Astrocyte (in vitro differentiated cells and primary cell): ENCODE data around the gene PJA1. TPM values are rescaled to one million over a fixed set of nuclear protein-coding genes. Genes with fewer than 3 reads are reported as not detected.

Experiments
- DNase-seq: peaks from one replicate; pipeline ENCODE4 v3.0.0-alpha.2; 2010; ENCODE audit warnings: low read depth
- FAIRE-seq: peaks from 2 replicates; lab custom pipeline; 2011; peaks lifted over from hg19 to GRCh38; lab: Jason Lieb, UNC
- H2AFZ ChIP-seq: 2 replicates; pipeline ENCODE4 v1.6.0; 2012; ENCODE audit warnings: low read depth, low read length, inconsistent platforms
- H3K27ac ChIP-seq: 2 replicates; pipeline ENCODE4 v1.5.1; 2011; ENCODE audit warnings: low read depth, low read length, inconsistent platforms
- H3K27me3 ChIP-seq: 2 replicates; pipeline ENCODE4 v1.6.0; 2011; ENCODE audit warnings: low read length, inconsistent platforms; ENCODE audit not compliant: insufficient read depth
- H3K36me3 ChIP-seq: 2 replicates; pipeline ENCODE4 v1.5.1; 2011; ENCODE audit warnings: low read length, inconsistent platforms; ENCODE audit not compliant: insufficient read depth
- H3K4me1 ChIP-seq: 2 replicates; pipeline ENCODE4 v1.5.1; 2011; ENCODE audit warnings: low read length, inconsistent platforms; ENCODE audit not compliant: insufficient read depth
- H3K4me2 ChIP-seq: 2 replicates; pipeline ENCODE4 v1.6.0; 2012; ENCODE audit warnings: low read length, inconsistent platforms
- H3K4me3 ChIP-seq: 2 replicates; pipeline ENCODE4 v1.5.1; 2011; ENCODE audit warnings: low read depth, mild to moderate bottlenecking, low read length, inconsistent platforms; ENCODE audit not compliant: insufficient read depth
- H3K79me2 ChIP-seq: 2 replicates; pipeline ENCODE4 v1.6.0; 2012; ENCODE audit warnings: mild to moderate bottlenecking, low read length, inconsistent platforms; ENCODE audit not compliant: insufficient read depth
- H3K9ac ChIP-seq: 2 replicates; pipeline ENCODE4 v1.6.0; 2012; ENCODE audit warnings: mild to moderate bottlenecking, low read length, inconsistent platforms
- H3K9me3 ChIP-seq: 2 replicates; pipeline ENCODE4 v1.5.1; 2012; ENCODE audit warnings: low read depth, mild to moderate bottlenecking, low read length, inconsistent platforms; ENCODE audit not compliant: insufficient read depth
- H4K20me1 ChIP-seq: 2 replicates; pipeline ENCODE4 v1.6.0; 2012; ENCODE audit warnings: low read length, inconsistent platforms; ENCODE audit not compliant: insufficient read depth
- H3K27ac Mint-ChIP-seq: one replicate; pipeline ENCODE4 v1.8.0; 2021; ENCODE audit warnings: mild to moderate bottlenecking, mixed read lengths; ENCODE audit not compliant: unreplicated experiment
- H3K27me3 Mint-ChIP-seq: one replicate; pipeline ENCODE4 v1.8.0; 2021; ENCODE audit warnings: low read depth, mixed read lengths; ENCODE audit not compliant: unreplicated experiment
- H3K36me3 Mint-ChIP-seq: one replicate; pipeline ENCODE4 v1.8.0; 2021; ENCODE audit warnings: low read depth, mixed read lengths; ENCODE audit not compliant: unreplicated experiment
- H3K4me1 Mint-ChIP-seq: one replicate; pipeline ENCODE4 v1.8.0; 2021; ENCODE audit warnings: low read depth, mixed read lengths; ENCODE audit not compliant: unreplicated experiment
- H3K4me3 Mint-ChIP-seq: one replicate; pipeline ENCODE4 v1.8.0; 2021; ENCODE audit warnings: mild to moderate bottlenecking, moderate library complexity, mixed read lengths; ENCODE audit not compliant: unreplicated experiment
- H3K9me3 Mint-ChIP-seq: one replicate; pipeline ENCODE4 v1.8.0; 2021; ENCODE audit warnings: mild to moderate bottlenecking, mixed read lengths; ENCODE audit not compliant: unreplicated experiment
- EZH2 ChIP-seq: IDR thresholded peaks from 2 replicates; pipeline ENCODE4 v1.6.1; 2012; ENCODE audit warnings: mild to moderate bottlenecking, low read length, inconsistent platforms; ENCODE audit not compliant: insufficient read depth
- total RNA-seq: library from RNA; stranded (reverse); gene quantifications from 2 replicates; pipeline ENCODE4 v1.2.1, GENCODE V29; 2021
- TF ChIP-seq, protein P1 (sequence below): IDR thresholded peaks from 2 replicates; pipeline ENCODE4 v1.5.1; 2011; ENCODE audit warnings: low read depth, mild to moderate bottlenecking, inconsistent platforms, low read length, moderate library complexity; ENCODE audit not compliant: insufficient read depth

Gene PJA1
- total RNA-seq, 1 donor from 2014 or later, result 28.9 TPM

DNA sequence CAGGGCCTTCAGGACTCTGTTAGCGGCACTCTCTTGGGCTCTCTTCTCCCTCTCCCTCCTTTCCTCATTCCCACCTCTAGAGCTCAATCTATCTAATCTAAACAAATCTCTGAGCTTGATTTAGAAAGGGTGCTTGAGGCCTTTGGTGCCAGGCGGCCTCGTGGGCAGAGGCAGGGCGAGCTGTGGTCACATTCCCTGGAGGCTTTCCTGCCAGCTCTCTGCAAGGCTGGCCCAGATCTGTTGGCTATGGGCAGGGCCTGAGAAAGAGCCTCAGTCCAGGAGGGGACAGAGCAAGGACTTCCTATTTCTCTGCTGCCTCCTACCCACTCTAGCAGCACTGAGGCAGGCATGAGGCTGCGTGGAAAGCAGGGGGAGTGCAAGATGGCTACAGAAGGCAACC is 38.6 kb downstream of the PJA1 start:
- Histone ChIP-seq H3K36me3 (no peaks in the 10 kb centered on the region), H3K4me3 (no peak overlapping the region), H4K20me1 (no peaks in the 10 kb centered on the region), H3K79me2 (no peaks in the 10 kb centered on the region), H3K9me3 (no peaks in the 10 kb centered on the region), H3K4me1 (peaks cover 8% of the 10 kb centered on the region), H3K27me3 (no peaks in the 10 kb centered on the region), H2AFZ (no peak overlapping the region), H3K9ac (no peak overlapping the region), H3K27ac (no peak overlapping the region), H3K4me2 (no peak overlapping the region)
- Mint-ChIP-seq H3K27me3 (peaks cover 18% of the 10 kb centered on the region), H3K36me3 (no peaks in the 10 kb centered on the region), H3K4me3 (no peak overlapping the region), H3K9me3 (no peaks in the 10 kb centered on the region), H3K4me1 (peaks cover 5% of the 10 kb centered on the region), H3K27ac (no peak overlapping the region)
- DNase-seq (no peak), FAIRE-seq (no peak)
- TF ChIP-seq, protein P1, sequence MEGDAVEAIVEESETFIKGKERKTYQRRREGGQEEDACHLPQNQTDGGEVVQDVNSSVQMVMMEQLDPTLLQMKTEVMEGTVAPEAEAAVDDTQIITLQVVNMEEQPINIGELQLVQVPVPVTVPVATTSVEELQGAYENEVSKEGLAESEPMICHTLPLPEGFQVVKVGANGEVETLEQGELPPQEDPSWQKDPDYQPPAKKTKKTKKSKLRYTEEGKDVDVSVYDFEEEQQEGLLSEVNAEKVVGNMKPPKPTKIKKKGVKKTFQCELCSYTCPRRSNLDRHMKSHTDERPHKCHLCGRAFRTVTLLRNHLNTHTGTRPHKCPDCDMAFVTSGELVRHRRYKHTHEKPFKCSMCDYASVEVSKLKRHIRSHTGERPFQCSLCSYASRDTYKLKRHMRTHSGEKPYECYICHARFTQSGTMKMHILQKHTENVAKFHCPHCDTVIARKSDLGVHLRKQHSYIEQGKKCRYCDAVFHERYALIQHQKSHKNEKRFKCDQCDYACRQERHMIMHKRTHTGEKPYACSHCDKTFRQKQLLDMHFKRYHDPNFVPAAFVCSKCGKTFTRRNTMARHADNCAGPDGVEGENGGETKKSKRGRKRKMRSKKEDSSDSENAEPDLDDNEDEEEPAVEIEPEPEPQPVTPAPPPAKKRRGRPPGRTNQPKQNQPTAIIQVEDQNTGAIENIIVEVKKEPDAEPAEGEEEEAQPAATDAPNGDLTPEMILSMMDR, result no peak
- no peak for TF ChIP-seq EZH2

DNA sequence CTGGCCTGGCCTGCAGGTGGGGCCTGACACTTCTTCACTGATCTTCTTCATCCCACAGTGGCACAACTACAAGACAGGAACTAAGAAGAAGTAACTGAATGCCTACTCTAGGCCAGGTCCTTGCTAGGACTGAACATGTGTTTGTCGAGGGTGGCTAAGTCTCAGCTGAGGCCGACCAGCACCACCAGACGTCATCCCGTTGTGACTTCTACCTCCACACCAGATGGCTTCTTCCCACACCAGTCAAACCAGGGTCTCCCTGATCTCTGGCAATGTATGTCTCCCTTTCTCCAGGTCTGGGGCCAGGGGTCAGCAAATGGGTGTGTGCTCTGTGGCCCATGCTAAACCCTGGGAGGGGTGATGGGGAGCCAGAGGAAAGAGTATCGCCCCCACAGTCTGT is 40.2 kb downstream of the PJA1 start:
- TF ChIP-seq, protein P1, result no peak
- no peak for TF ChIP-seq EZH2
- H3K27me3 ChIP-seq, result no peaks in the 10 kb centered on the region
- H3K79me2 ChIP-seq, result no peaks in the 10 kb centered on the region
- Mint-ChIP-seq H3K27me3 (peaks cover 12% of the 10 kb centered on the region), H3K27ac (no peak overlapping the region), H3K4me1 (peaks cover 5% of the 10 kb centered on the region), H3K36me3 (no peaks in the 10 kb centered on the region), H3K4me3 (no peak overlapping the region), H3K9me3 (no peaks in the 10 kb centered on the region)
- FAIRE-seq, result peak; percentile 56
- H3K36me3 ChIP-seq, result no peaks in the 10 kb centered on the region
- no peak overlapping the region for H3K4me3 ChIP-seq
- H3K9me3 ChIP-seq, result no peaks in the 10 kb centered on the region
- no peak for DNase-seq
- no peak overlapping the region for H3K4me2 ChIP-seq
- no peak overlapping the region for H2AFZ ChIP-seq
- H3K4me1 ChIP-seq, result peaks cover 8% of the 10 kb centered on the region
- no peaks in the 10 kb centered on the region for H4K20me1 ChIP-seq
- H3K9ac ChIP-seq, result no peak overlapping the region
- no peak overlapping the region for H3K27ac ChIP-seq

DNA sequence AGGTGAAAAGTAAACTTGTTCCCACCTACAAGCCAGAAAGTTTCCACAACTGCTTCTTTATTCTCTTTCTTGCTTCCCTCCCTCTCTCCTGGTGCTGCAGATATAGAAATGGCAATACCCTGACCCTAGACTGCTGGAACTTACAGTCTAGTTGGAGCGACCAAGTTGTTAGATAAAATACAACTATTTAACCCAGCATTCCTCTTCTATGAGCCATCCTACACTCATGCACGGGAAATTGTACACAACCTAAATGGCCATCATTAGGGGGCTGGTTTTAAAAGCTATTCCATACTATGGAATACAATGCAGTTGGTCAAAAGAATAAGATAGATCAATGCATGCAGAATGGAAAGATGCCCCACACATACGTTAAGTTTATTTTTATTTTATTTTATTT is 41.1 kb downstream of the PJA1 start:
- H3K36me3 ChIP-seq, result no peaks in the 10 kb centered on the region
- Mint-ChIP-seq H3K4me1 (peaks cover 5% of the 10 kb centered on the region), H3K4me3 (no peak overlapping the region), H3K36me3 (no peaks in the 10 kb centered on the region), H3K27ac (no peak overlapping the region), H3K9me3 (no peaks in the 10 kb centered on the region), H3K27me3 (peaks cover 7% of the 10 kb centered on the region)
- no peaks in the 10 kb centered on the region for H3K9me3 ChIP-seq
- H3K4me1 ChIP-seq, result peaks cover 8% of the 10 kb centered on the region
- no peaks in the 10 kb centered on the region for H4K20me1 ChIP-seq
- peak overlapping the region; percentile 41 for H2AFZ ChIP-seq
- H3K27me3 ChIP-seq, result no peaks in the 10 kb centered on the region
- DNase-seq, result peak; percentile 31
- no peaks in the 10 kb centered on the region for H3K79me2 ChIP-seq
- FAIRE-seq, result peak; percentile 91
- no peak overlapping the region for H3K9ac ChIP-seq
- TF ChIP-seq EZH2, result no peak
- TF ChIP-seq, protein P1, result no peak
- peak overlapping the region; percentile 67 for H3K4me2 ChIP-seq
- no peak overlapping the region for H3K4me3 ChIP-seq
- peak overlapping the region; percentile 33 for H3K27ac ChIP-seq
